SK-N-MC (cell line): Measurements from ENCODE around the gene FRAT2.

Experiments used
- EZH2 ChIP-seq: fragments of 200-600 bp; sonication (generic); IDR thresholded peaks from one replicate; pipeline ENCODE4 v1.6.1; 2017; ENCODE audit warnings: antibody characterized with exemption
- POLR2AphosphoS5 ChIP-seq: IDR thresholded peaks from 2 replicates; pipeline ENCODE4 v1.6.1; 2012; ENCODE audit warnings: mild to moderate bottlenecking, low read depth, low read length, borderline replicate concordance

DNA sequence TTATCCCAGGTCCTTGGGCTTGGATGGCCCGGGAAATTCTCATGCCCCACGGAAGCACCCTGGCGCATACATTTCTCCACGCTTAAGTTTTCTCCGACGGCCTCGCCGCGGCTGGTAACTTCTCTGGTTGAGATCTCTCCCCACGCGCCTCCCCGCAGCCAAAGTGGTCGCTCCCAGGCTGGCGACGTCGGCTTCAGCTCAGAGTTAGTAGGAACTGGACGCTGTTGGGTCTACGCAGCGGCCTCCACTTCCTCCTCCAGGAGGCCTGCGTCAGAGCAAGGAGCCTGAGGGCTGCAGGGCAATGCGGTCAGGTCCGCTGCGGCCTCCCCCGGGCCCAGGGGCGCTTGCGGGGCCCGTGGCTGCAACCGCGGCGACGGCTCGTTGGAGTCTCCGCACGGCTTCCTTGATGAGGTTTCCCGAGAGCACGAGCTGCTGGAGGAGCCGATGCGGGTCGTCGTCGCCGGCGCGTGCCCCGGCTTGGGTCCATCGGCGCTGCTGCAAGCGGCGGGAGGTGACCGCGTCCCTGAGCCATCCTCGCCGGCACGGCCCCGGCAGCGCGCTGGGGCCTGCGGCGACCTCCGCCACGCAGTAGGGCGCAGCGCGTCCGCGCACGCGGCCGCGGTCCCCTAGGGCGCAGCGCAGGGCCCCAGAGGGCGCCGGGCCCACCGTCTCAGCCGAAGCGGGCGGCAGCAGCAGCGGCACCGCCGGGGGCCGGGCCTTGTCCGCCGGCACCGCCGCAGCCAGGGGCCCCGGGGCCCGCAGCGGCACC is 744 bp downstream of the FRAT2 start:
- TF ChIP-seq POLR2AphosphoS5 (no peak), EZH2 (no peak)
